Mesenchymal stem cell (in vitro differentiated cells and primary cell): ENCODE results near the gene NBPF15.
"Not testable (repeated sequence)": the region's sequence is repeated elsewhere in the genome, so short reads cannot be mapped to it uniquely, and the experiment has no call there.

ENCODE experiments used
- DNase-seq: peaks from one replicate; pipeline ENCODE4 v3.0.0-alpha.2; 2013
- H2AFZ ChIP-seq: one replicate; pipeline ENCODE4 v1.6.1; 2013; ENCODE audit warnings: low read depth, mild to moderate bottlenecking, control low read depth, inconsistent platforms, low read length, moderate library complexity
- H2AK5ac ChIP-seq: 2 replicates; pipeline ENCODE4 v1.6.1; 2013; ENCODE audit warnings: low read length, moderate library complexity, mild to moderate bottlenecking, inconsistent platforms; ENCODE audit not compliant: severe bottlenecking
- H2BK120ac ChIP-seq: one replicate; pipeline ENCODE4 v1.6.1; 2013; ENCODE audit warnings: low read depth, mild to moderate bottlenecking, inconsistent platforms, low read length, moderate library complexity
- H2BK12ac ChIP-seq, 2 experiments: one replicate each; pipeline ENCODE4 v1.6.1; 2013; ENCODE audit warnings: inconsistent platforms in 2 of 2, low read length in 2 of 2, mild to moderate bottlenecking in 2 of 2, moderate library complexity in 2 of 2, control low read depth in 1 of 2
- H2BK15ac ChIP-seq: one replicate; pipeline ENCODE4 v1.6.1; 2013; ENCODE audit warnings: mild to moderate bottlenecking, low read depth, inconsistent platforms; ENCODE audit not compliant: poor library complexity, severe bottlenecking
- H2BK5ac ChIP-seq: 2 replicates; pipeline ENCODE4 v1.6.1; 2013; ENCODE audit warnings: low read depth, mild to moderate bottlenecking, low read length, control low read depth, inconsistent platforms; ENCODE audit not compliant: poor library complexity, severe bottlenecking
- H3K14ac ChIP-seq, 2 experiments: one replicate each; pipeline ENCODE4 v1.6.1; 2013; ENCODE audit warnings: inconsistent platforms in 2 of 2, low read length in 2 of 2, control low read depth in 1 of 2, mild to moderate bottlenecking in 1 of 2, moderate library complexity in 1 of 2
- H3K18ac ChIP-seq, 2 experiments: one replicate each; pipeline ENCODE4 v1.6.1; 2013; ENCODE audit warnings: inconsistent platforms in 2 of 2, low read length in 2 of 2, control low read depth in 1 of 2, low read depth in 1 of 2, mild to moderate bottlenecking in 1 of 2
- H3K23ac ChIP-seq, 2 experiments: one replicate each; pipeline ENCODE4 v1.6.1; 2013; ENCODE audit warnings: inconsistent platforms in 2 of 2, low read length in 2 of 2, mild to moderate bottlenecking in 2 of 2, moderate library complexity in 2 of 2, control low read depth in 1 of 2
- H3K27ac ChIP-seq: 2 replicates; pipeline ENCODE4 v1.5.1; 2013; ENCODE audit warnings: mild to moderate bottlenecking, moderate library complexity, low read length, control low read depth, inconsistent platforms; ENCODE audit not compliant: poor library complexity, severe bottlenecking
- H3K27me3 ChIP-seq, 2 experiments: 2 replicates each; pipeline versions ENCODE4 v1.6.1 to v1.7.0; 2013; ENCODE audit warnings: low read length in 2 of 2, mild to moderate bottlenecking in 2 of 2, moderate library complexity in 2 of 2, control low read depth in 1 of 2, inconsistent platforms in 1 of 2; ENCODE audit not compliant: control insufficient read depth in 1 of 2, insufficient read depth in 1 of 2
- H3K36me3 ChIP-seq, 2 experiments: 2 replicates each; pipeline versions ENCODE4 v1.6.1 to v1.7.0; 2013; ENCODE audit warnings: low read length in 2 of 2, control low read depth in 1 of 2, inconsistent platforms in 1 of 2, low read depth in 1 of 2, mild to moderate bottlenecking in 1 of 2; ENCODE audit not compliant: insufficient read depth in 2 of 2, control insufficient read depth in 1 of 2
- H3K4ac ChIP-seq, 2 experiments: one replicate each; pipeline ENCODE4 v1.6.1; 2013; ENCODE audit warnings: inconsistent platforms in 2 of 2, low read length in 2 of 2, mild to moderate bottlenecking in 2 of 2, moderate library complexity in 2 of 2, control low read depth in 1 of 2, low read depth in 1 of 2
- H3K4me1 ChIP-seq: 2 replicates; pipeline ENCODE4 v1.6.1; 2013; ENCODE audit warnings: low read depth, low read length, control low read depth; ENCODE audit not compliant: control insufficient read depth, insufficient read depth
- H3K4me2 ChIP-seq: 2 replicates; pipeline ENCODE4 v1.6.1; 2013; ENCODE audit warnings: low read length, mild to moderate bottlenecking, inconsistent platforms; ENCODE audit not compliant: poor library complexity, severe bottlenecking
- H3K4me3 ChIP-seq, 2 experiments: 2 replicates each; pipeline versions ENCODE4 v1.5.1 to v1.7.0; 2013; ENCODE audit warnings: low read length in 2 of 2, mild to moderate bottlenecking in 2 of 2, control low read depth in 1 of 2, low read depth in 1 of 2; ENCODE audit not compliant: insufficient read depth in 1 of 2
- H3K79me1 ChIP-seq: replicated peaks from 2 replicates; pipeline ENCODE4 v1.6.1; 2013; ENCODE audit warnings: mild to moderate bottlenecking, control low read depth, low read length, inconsistent platforms; ENCODE audit not compliant: poor library complexity, severe bottlenecking
- H3K9ac ChIP-seq: 2 replicates; pipeline ENCODE4 v1.7.0; 2013; ENCODE audit warnings: mild to moderate bottlenecking, low read length, moderate library complexity
- H3K9me3 ChIP-seq: 2 replicates; pipeline ENCODE4 v1.7.0; 2013; ENCODE audit warnings: mild to moderate bottlenecking, low read length; ENCODE audit not compliant: control insufficient read depth
- H4K8ac ChIP-seq: one replicate; pipeline ENCODE4 v1.6.1; 2013; ENCODE audit warnings: inconsistent platforms, mild to moderate bottlenecking, low read length, moderate library complexity
- H4K91ac ChIP-seq: one replicate; pipeline ENCODE4 v1.6.1; 2013; ENCODE audit warnings: mild to moderate bottlenecking, low read length, inconsistent platforms
- WGBS: methylation state at CpG from one replicate; pipeline ENCODE4 v1.1.7; 2013; ENCODE audit warnings: mixed read lengths; 5-methylcytosine and 5-hydroxymethylcytosine counted together

Gene NBPF15

DNA sequence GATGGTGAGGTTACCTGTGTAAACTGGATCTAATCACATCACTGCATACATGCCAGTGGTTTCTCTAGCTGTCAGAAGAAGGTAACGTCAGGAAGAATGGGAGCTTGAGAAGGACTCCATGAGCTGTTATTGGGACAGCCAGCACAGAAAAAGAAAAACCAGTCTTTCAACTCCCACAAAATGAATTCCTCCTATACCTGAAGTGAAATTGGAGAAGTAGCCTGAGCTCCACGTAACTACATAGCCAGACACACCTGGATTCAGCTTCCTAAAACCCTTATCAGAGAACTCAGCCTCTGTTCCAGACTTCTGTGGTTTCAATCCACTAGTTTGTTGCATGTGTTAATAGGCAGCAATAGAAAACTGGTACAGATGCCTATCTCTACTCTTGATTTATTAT is 25.5 kb upstream of the NBPF15 start:
- not testable (repeated sequence) for H3K18ac ChIP-seq, H3K27me3 ChIP-seq, H3K9me3 ChIP-seq, H3K79me1 ChIP-seq, H2AK5ac ChIP-seq, H3K36me3 ChIP-seq, H3K9ac ChIP-seq, H2AFZ ChIP-seq, H3K4me2 ChIP-seq, DNase-seq, H3K4ac ChIP-seq, H4K8ac ChIP-seq, H3K27ac ChIP-seq, H4K91ac ChIP-seq, H3K14ac ChIP-seq, H3K4me1 ChIP-seq, H2BK120ac ChIP-seq, H3K4me3 ChIP-seq, H2BK5ac ChIP-seq, H3K23ac ChIP-seq, H2BK15ac ChIP-seq, H2BK12ac ChIP-seq
- WGBS = 29% methylated on average over 1 of the region's 2 CpGs

DNA sequence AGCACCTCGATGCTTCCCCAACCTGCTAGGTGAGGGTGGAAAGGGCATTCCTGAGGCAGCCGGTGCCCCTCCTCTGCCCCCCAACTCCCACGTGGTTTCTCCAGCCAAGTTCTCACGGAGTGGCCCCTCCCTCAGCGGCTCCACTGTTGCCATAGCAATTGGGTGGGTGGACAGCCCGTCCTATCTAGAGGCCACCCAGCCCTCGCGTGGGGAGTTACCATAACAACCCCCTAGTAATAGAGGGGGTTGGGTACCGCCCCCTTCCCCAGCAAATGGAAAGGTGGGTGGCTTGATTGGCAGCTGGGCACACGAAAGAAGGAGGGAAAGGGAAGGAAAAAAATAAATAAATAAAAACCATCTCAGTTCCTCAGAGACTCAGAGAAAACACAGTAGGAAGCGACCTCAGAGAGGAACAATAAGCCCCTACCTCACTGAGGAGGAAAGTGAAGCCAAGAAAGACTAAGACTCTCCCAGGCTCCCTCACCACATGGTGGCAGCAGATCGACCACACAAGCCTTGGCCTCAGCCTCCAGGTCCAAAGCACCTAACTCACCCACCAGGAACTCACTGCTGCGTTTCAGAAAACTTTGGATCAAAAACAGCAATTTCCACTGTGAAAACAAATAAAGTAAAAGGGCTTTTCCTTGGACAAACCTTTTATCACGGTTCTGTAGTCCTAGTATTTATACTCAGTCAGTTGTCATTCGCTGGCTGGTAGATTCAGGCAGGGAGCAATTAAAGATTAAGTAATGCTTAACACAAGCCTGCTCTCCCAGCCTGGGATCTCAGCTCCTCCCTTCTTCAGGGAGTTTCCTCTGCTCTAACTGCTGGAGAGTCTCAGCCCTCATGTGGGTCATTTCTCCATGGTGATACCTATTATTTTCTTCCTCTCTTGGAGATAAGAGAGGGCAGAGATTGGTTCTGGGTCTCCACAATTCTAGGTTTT is 23.9 kb upstream of the NBPF15 start:
- not testable (repeated sequence) for H3K36me3 ChIP-seq, H3K9me3 ChIP-seq, H3K4me3 ChIP-seq, H2BK5ac ChIP-seq, H3K23ac ChIP-seq, H2BK120ac ChIP-seq, H2BK15ac ChIP-seq, H3K79me1 ChIP-seq, H3K9ac ChIP-seq, H4K91ac ChIP-seq, DNase-seq, H2AK5ac ChIP-seq, H3K4ac ChIP-seq, H3K27ac ChIP-seq, H2AFZ ChIP-seq, H3K14ac ChIP-seq, H2BK12ac ChIP-seq, H3K18ac ChIP-seq, H3K27me3 ChIP-seq, H3K4me1 ChIP-seq, H3K4me2 ChIP-seq, H4K8ac ChIP-seq
- WGBS = no CpG with 5 or more reads among the region's 15 CpGs

DNA sequence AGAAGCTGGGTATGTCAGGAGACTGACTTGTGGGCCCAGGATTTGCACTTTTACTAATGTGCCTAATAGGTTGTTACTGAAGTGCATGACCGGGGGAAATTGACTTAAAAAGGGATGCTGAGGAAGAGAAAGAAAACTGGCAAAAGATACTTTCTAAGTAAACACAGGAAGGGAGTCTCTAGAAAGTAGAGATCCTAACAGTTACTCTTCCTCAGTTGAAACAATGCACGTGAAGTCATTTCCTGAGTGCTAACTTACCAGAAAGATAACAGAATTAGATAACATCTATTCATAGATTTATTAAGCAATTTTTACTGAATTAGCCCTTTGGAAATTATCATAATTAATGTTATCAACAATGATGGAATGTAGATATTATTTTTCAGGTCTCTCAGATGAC is 12.4 kb upstream of the NBPF15 start:
- H3K23ac ChIP-seq, H3K9me3 ChIP-seq, H3K18ac ChIP-seq, H3K4me1 ChIP-seq, H3K79me1 ChIP-seq, H3K4ac ChIP-seq, H2BK15ac ChIP-seq, H2AK5ac ChIP-seq, H3K36me3 ChIP-seq, DNase-seq, H3K27ac ChIP-seq, H3K4me2 ChIP-seq, H3K14ac ChIP-seq, H2BK12ac ChIP-seq, H2BK5ac ChIP-seq, H4K8ac ChIP-seq, H2BK120ac ChIP-seq, H3K27me3 ChIP-seq, H3K4me3 ChIP-seq, H4K91ac ChIP-seq, H3K9ac ChIP-seq, H2AFZ ChIP-seq: not testable (repeated sequence)
- WGBS = no CpG with 5 or more reads among the region's 2 CpGs

DNA sequence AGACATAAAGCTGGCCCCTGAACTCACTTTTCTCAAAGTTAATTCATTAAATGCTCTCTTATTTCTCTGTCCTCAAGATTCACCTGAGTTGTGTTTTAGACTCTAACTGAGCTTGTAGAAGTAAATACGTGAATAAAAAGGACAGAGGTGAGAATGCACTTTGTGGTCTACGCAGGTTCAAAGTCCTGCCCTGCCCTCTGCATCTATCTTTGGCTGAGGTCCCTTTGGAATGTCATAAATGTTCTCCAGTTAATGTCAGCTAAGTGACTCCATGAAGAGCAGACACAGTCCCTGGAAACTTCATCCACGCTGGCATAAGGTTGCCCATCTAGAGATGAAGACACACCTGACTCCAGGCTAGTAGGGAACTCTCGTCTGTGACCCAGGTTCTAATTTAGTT is 10.0 kb upstream of the NBPF15 start:
- not testable (repeated sequence) for H3K36me3 ChIP-seq, H3K4me1 ChIP-seq, H2AK5ac ChIP-seq, H2BK120ac ChIP-seq, H3K27me3 ChIP-seq, H3K4me2 ChIP-seq, DNase-seq, H2BK5ac ChIP-seq, H4K91ac ChIP-seq, H3K18ac ChIP-seq, H3K27ac ChIP-seq, H3K14ac ChIP-seq, H2BK15ac ChIP-seq, H2AFZ ChIP-seq, H4K8ac ChIP-seq, H3K4ac ChIP-seq, H3K4me3 ChIP-seq, H2BK12ac ChIP-seq, H3K9me3 ChIP-seq, H3K23ac ChIP-seq, H3K9ac ChIP-seq, H3K79me1 ChIP-seq
- no CpG with 5 or more reads among the region's 4 CpGs for WGBS
